Kidney epithelial cell (primary cell): ENCODE data around the gene CRYBA4. TPM values are rescaled to one million over a fixed set of nuclear protein-coding genes. Genes with fewer than 3 reads are reported as not detected.

Source experiments
- DNase-seq: peaks from one replicate; pipeline ENCODE4 v3.0.0-alpha.2; 2010; ENCODE audit warnings: low read depth
- H3K27me3 ChIP-seq: 2 replicates; pipeline ENCODE4 v1.6.0; 2011; ENCODE audit warnings: low read length; ENCODE audit not compliant: control insufficient read depth, insufficient read depth
- H3K36me3 ChIP-seq: 2 replicates; pipeline ENCODE4 v1.5.1; 2011; ENCODE audit warnings: low read length; ENCODE audit not compliant: control insufficient read depth, insufficient read depth
- H3K4me3 ChIP-seq: 2 replicates; pipeline ENCODE4 v1.5.1; 2011; ENCODE audit warnings: low read depth, mild to moderate bottlenecking, control low read depth, low read length
- total RNA-seq: library from RNA; depleted of rRNA; stranded (reverse); fragments of >200 nt; gene quantifications from 2 replicates; pipeline ENCODE4 v1.2.3, GENCODE V29; 2015
- TF ChIP-seq, protein P1 (sequence below): IDR thresholded peaks from 2 replicates; pipeline ENCODE4 v1.5.1; 2011; ENCODE audit warnings: mild to moderate bottlenecking, moderate library complexity, low read length, control low read depth, inconsistent platforms; ENCODE audit not compliant: insufficient read depth, poor library complexity, severe bottlenecking

The CRYBA4 gene
- total RNA-seq, 1 donor from 2014 or later, result not detected

DNA sequence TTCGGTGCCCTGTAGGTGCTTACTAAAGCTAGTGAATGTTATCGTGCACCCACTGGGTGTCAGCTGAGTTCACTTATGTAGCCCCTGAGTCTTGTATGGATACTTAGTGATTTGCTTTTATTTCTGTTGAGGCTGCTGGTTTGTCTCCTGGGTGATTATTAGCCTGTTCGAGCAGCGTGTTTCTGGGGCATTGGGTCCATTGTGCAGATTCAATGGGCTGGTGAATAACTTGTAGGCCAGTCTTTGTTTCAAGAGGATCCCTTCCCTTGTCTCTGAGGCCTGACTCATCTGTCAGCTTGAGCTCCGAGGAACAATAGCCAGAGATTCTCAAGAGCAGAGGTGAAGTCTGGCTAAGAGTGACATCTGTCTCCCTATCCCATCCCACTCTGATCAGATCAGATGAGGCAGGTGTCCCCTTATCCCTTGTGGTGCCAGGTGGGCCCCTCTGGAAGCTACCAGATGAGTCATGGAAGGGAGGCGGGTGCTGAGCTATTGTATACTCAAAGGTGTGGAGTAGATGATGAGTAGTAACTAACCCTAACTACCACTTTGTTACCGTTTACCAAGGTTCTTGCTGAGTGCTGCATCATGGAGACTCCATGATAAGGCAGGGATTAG is 39.3 kb downstream of the CRYBA4 start:
- Histone ChIP-seq H3K36me3 (no peaks in the 10 kb centered on the region), H3K4me3 (no peak overlapping the region), H3K27me3 (peaks cover 19% of the 10 kb centered on the region)
- no peak for DNase-seq
- TF ChIP-seq, protein P1, sequence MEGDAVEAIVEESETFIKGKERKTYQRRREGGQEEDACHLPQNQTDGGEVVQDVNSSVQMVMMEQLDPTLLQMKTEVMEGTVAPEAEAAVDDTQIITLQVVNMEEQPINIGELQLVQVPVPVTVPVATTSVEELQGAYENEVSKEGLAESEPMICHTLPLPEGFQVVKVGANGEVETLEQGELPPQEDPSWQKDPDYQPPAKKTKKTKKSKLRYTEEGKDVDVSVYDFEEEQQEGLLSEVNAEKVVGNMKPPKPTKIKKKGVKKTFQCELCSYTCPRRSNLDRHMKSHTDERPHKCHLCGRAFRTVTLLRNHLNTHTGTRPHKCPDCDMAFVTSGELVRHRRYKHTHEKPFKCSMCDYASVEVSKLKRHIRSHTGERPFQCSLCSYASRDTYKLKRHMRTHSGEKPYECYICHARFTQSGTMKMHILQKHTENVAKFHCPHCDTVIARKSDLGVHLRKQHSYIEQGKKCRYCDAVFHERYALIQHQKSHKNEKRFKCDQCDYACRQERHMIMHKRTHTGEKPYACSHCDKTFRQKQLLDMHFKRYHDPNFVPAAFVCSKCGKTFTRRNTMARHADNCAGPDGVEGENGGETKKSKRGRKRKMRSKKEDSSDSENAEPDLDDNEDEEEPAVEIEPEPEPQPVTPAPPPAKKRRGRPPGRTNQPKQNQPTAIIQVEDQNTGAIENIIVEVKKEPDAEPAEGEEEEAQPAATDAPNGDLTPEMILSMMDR, result no peak

DNA sequence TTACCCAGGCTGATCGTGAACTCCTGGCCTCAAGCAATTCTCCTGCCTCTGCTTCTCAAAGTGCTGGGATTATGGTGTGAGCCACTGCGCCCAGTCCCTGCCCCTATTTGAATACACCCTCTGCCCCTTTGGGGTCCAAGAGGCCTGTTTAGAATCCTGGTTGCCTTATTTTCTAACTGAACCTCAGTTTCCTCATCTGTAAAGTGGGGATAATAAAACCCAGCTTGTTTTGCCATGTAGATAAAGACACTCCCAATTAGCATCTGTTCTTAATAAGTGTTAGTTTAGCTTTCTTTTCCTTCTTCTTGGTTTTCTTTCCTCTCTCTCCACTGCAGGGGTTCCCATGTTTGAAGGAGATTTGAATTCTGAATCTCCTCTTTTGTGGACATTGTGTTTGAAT is 40.4 kb downstream of the CRYBA4 start:
- TF ChIP-seq, protein P1, result no peak
- Histone ChIP-seq H3K36me3 (no peaks in the 10 kb centered on the region), H3K4me3 (no peak overlapping the region), H3K27me3 (peaks cover 14% of the 10 kb centered on the region)
- no peak for DNase-seq

DNA sequence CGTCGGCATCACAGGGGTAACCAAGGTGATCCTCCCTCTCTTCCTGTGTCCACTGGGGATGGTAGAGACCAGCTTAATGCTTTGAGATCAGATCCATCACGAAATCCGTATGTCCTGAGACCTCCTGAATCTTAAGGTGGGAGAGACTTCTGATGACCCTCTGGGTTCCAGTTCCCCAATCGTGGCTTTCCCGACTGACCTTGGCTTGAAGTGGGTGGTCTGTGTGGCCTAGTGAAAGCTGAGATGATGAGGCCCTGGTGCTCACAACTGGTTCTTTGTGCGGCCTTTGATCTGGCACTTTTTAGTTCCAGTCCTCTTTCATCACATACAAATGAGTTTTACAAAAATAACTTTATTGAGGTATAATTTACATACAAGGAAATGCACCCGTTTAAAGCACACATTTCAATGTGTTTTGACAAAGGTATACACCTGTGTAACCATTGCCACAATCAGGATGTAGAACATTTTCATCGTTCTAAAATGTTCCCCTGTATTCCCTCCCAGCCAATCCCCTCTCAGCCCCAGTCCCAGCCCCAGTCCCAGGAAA is 41.7 kb downstream of the CRYBA4 start:
- no peak for DNase-seq
- no peak overlapping the region for H3K4me3 ChIP-seq
- TF ChIP-seq, protein P1, result no peak

DNA sequence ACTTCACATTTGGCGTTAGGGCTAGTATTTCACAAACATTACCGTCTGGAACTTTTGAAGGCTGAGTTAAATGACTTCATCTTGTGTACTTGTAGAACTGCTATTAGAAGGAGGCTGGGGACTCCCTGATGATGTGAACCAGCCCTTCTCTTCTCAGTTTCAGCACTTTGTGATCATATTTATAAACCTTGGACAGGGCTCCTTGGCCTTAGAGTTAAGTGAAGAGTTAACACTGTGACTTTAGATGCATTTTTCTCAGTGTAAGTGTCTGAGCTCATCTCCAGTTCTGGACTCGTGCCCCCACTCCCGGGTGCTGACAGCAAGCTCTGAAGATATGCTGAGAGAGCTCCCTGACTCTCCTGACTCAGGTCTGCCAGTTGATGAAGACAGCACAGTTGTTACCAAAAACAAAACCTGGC is 44.1 kb downstream of the CRYBA4 start:
- DNase-seq, result no peak
- Histone ChIP-seq H3K36me3 (no peaks in the 10 kb centered on the region), H3K27me3 (no peaks in the 10 kb centered on the region), H3K4me3 (no peak overlapping the region)
- TF ChIP-seq, protein P1, result no peak

More for the DNA sequence above, 41.7 kb downstream of the CRYBA4 start:
- Histone ChIP-seq H3K36me3 (no peaks in the 10 kb centered on the region), H3K27me3 (peaks cover 1% of the 10 kb centered on the region)

DNA sequence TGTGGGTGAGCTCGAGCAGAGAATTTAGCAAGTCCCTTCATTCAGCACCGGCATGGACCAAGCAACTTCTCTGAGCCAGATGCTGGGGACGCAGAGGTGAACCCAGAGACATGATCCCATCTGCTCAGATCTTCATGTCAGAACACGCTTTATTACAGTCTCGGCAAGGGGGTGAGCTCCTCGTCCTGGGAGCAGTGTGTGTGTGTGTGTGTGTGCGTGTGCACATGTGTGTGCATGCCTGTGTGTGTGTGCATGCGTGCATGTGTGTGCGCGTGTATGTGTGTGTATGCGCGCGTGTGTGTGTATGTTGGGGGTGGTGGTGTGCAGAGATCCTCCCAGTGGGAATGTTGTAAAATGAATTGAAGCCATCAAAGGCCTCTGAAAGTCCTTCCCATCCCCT is 45.4 kb downstream of the CRYBA4 start:
- TF ChIP-seq, protein P1, result no peak
- H3K27me3 ChIP-seq, result no peaks in the 10 kb centered on the region
- no peaks in the 10 kb centered on the region for H3K36me3 ChIP-seq
- H3K4me3 ChIP-seq, result no peak overlapping the region
- DNase-seq, result no peak

DNA sequence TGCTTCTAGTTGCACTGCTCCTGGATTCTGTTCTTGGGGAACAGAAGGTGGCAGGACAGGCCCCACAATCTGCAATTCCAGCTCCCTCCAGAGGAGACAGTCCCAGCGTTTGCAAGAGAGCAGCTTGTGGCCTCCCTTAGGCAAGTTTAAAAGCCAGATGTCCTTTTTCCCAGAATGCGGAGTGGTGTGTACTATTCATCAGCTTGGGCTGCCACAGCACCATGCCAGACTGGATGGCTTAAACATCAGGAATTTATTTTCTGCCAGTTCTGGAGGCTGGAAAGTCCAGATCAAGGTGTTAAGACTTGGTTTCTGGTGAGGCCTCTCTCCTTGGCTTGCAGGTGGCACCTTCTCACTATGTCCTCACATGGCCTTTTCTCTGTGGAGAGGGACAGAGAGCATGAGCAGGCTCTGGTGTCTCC is 47.3 kb downstream of the CRYBA4 start:
- H3K36me3 ChIP-seq, result no peaks in the 10 kb centered on the region
- DNase-seq, result no peak
- no peaks in the 10 kb centered on the region for H3K27me3 ChIP-seq
- no peak overlapping the region for H3K4me3 ChIP-seq
- TF ChIP-seq, protein P1, result peak; percentile 40
